IMR-90 (cell line): ENCODE data around the gene RINT1. TPM values are rescaled to one million over a fixed set of nuclear protein-coding genes. Genes with fewer than 3 reads are reported as not detected.

Experiments used
- ATAC-seq: fragments of 200-7000 bp; cut with Tn5 transposase; 2 replicates; pipeline ENCODE4 v1.9.1; 2020; ENCODE audit warnings: low read depth, mild to moderate bottlenecking, moderate library complexity
- BruUV-seq: library from RNA; stranded (reverse); fragments of 400-500 nt; replicated peaks from 2 replicates; lab custom pipeline; 2021; lab: Mats Ljungman, UMichigan
- CTCF ChIA-PET: fragments of 300-600 bp; formaldehyde crosslinking; extraction: SDS; loops from one replicate; lab custom pipeline; 2021; ENCODE audit warnings: antibody characterized with exemption; lab: Yijun Ruan, JAX
- POLR2A ChIA-PET: fragments of 300-600 bp; sonication (Branson Sonifier 250); formaldehyde crosslinking; loops from one replicate; lab custom pipeline; 2022; ENCODE audit warnings: antibody characterized with exemption; ENCODE audit not compliant: unreplicated experiment; lab: Charles Lee
- DNase-seq: peaks from one replicate; pipeline ENCODE4 v3.0.0; 2013
- H2AFZ ChIP-seq: replicated peaks from 2 replicates; pipeline ENCODE3; 2013; ENCODE audit warnings: low read length, mild to moderate bottlenecking; ENCODE audit not compliant: poor library complexity
- H2AK5ac ChIP-seq: 2 replicates; pipeline ENCODE4 v1.6.1; 2013; ENCODE audit warnings: low read depth, low read length, inconsistent platforms
- H2AK9ac ChIP-seq: replicated peaks from 2 replicates; pipeline ENCODE3; 2013; ENCODE audit warnings: mild to moderate bottlenecking, low read depth, low read length, moderate library complexity; ENCODE audit not compliant: poor library complexity
- H2BK120ac ChIP-seq: 2 replicates; pipeline ENCODE4 v1.6.1; 2013; ENCODE audit warnings: low read depth, low read length, inconsistent platforms
- H2BK15ac ChIP-seq: 3 replicates; pipeline ENCODE4 v1.6.1; 2013; ENCODE audit warnings: low read depth, low read length, inconsistent platforms
- H2BK20ac ChIP-seq: 2 replicates; pipeline ENCODE4 v1.6.1; 2013; ENCODE audit warnings: low read depth, mild to moderate bottlenecking, inconsistent platforms, low read length, moderate library complexity
- H2BK5ac ChIP-seq: 2 replicates; pipeline ENCODE4 v1.6.1; 2013; ENCODE audit warnings: mild to moderate bottlenecking, low read depth, low read length, inconsistent platforms; ENCODE audit not compliant: poor library complexity, severe bottlenecking
- H3K14ac ChIP-seq: replicated peaks from 2 replicates; pipeline ENCODE4 v1.6.1; 2013; ENCODE audit warnings: low read depth, low read length, inconsistent platforms
- H3K18ac ChIP-seq: 2 replicates; pipeline ENCODE4 v1.6.1; 2013; ENCODE audit warnings: low read depth, low read length, control low read depth
- H3K23ac ChIP-seq: 2 replicates; pipeline ENCODE4 v1.6.1; 2013; ENCODE audit warnings: low read depth, low read length, inconsistent platforms
- H3K27ac ChIP-seq: 2 replicates; pipeline ENCODE4 v1.5.1; 2013; ENCODE audit warnings: mild to moderate bottlenecking, control low read depth, low read length; ENCODE audit not compliant: insufficient read depth
- H3K27me3 ChIP-seq: 2 replicates; pipeline ENCODE4 v1.6.1; 2013; ENCODE audit warnings: low read length; ENCODE audit not compliant: control insufficient read depth, insufficient read depth
- H3K36me3 ChIP-seq: 2 replicates; pipeline ENCODE4 v1.6.1; 2013; ENCODE audit warnings: low read length, mixed read lengths; ENCODE audit not compliant: control insufficient read depth, insufficient read depth
- H3K4ac ChIP-seq: 2 replicates; pipeline ENCODE4 v1.6.1; 2013; ENCODE audit warnings: low read depth, low read length, inconsistent platforms
- H3K4me1 ChIP-seq: 2 replicates; pipeline ENCODE4 v1.6.1; 2013; ENCODE audit warnings: low read length, mixed read lengths; ENCODE audit not compliant: control insufficient read depth, insufficient read depth
- H3K4me2 ChIP-seq: 2 replicates; pipeline ENCODE4 v1.6.1; 2013; ENCODE audit warnings: low read depth, mild to moderate bottlenecking, control low read depth, low read length, moderate library complexity
- H3K4me3 ChIP-seq: 2 replicates; pipeline ENCODE4 v1.5.1; 2013; ENCODE audit warnings: low read depth, mild to moderate bottlenecking, control low read depth, low read length, moderate library complexity; ENCODE audit not compliant: insufficient read depth
- H3K56ac ChIP-seq: 2 replicates; pipeline ENCODE4 v1.6.1; 2013; ENCODE audit warnings: low read length, inconsistent platforms; ENCODE audit not compliant: insufficient read depth; ENCODE audit errors: extremely low read depth
- H3K79me1 ChIP-seq, 2 experiments: 2 replicates each; pipeline ENCODE4 v1.6.1; 2013; ENCODE audit warnings: low read length in 2 of 2, inconsistent platforms in 1 of 2, low read depth in 1 of 2
- H3K9ac ChIP-seq: 2 replicates; pipeline ENCODE4 v1.6.1; 2013; ENCODE audit warnings: low read depth, low read length, control low read depth
- H3K9me1 ChIP-seq: 2 replicates; pipeline ENCODE4 v1.6.1; 2013; ENCODE audit warnings: low read length, inconsistent platforms; ENCODE audit not compliant: insufficient read depth
- H3K9me3 ChIP-seq: 2 replicates; pipeline ENCODE4 v1.6.1; 2013; ENCODE audit warnings: low read length; ENCODE audit not compliant: control insufficient read depth, insufficient read depth
- H4K20me1 ChIP-seq: 2 replicates; pipeline ENCODE4 v1.6.1; 2013; ENCODE audit warnings: low read length, inconsistent platforms; ENCODE audit not compliant: insufficient read depth
- H4K5ac ChIP-seq: 2 replicates; pipeline ENCODE4 v1.6.1; 2013; ENCODE audit warnings: mild to moderate bottlenecking, low read depth, low read length, control low read depth
- H4K8ac ChIP-seq, 2 experiments: 2 replicates each; pipeline ENCODE4 v1.6.1; 2013; ENCODE audit warnings: low read depth in 2 of 2, low read length in 2 of 2, control low read depth in 1 of 2, inconsistent platforms in 1 of 2
- H4K91ac ChIP-seq: 2 replicates; pipeline ENCODE4 v1.6.1; 2013; ENCODE audit warnings: low read depth, low read length, inconsistent platforms; ENCODE audit not compliant: insufficient read depth
- BHLHE40 ChIP-seq: fragments of 150-350 bp; IDR thresholded peaks from 2 replicates; pipeline ENCODE4 v1.6.1; 2016; ENCODE audit warnings: mild to moderate bottlenecking, low read depth, low read length
- CTCF ChIP-seq: conservative IDR thresholded peaks from 2 replicates; pipeline ENCODE4 v1.5.1; 2012; ENCODE audit warnings: mild to moderate bottlenecking, low read depth, low read length, improper control_type of control experiment
- MAZ ChIP-seq: IDR thresholded peaks from 2 replicates; pipeline ENCODE4 v1.6.1; 2012; ENCODE audit warnings: low read depth, mild to moderate bottlenecking, low read length, improper control_type of control experiment, moderate library complexity, borderline replicate concordance
- RFX5 ChIP-seq: IDR thresholded peaks from 2 replicates; pipeline ENCODE4 v1.8.0; 2012; ENCODE audit warnings: low read depth, mild to moderate bottlenecking, low read length, moderate library complexity
- WGBS, 2 experiments: methylation state at CpG; one replicate each; pipeline versions ENCODE4 v1.1.5 to v1.1.7; 2013; ENCODE audit warnings: missing lambda C conversion rate in 2 of 2; ENCODE audit not compliant: insufficient read length in 1 of 2; ENCODE audit errors: extremely low coverage in 2 of 2; 5-methylcytosine and 5-hydroxymethylcytosine counted together
- dilution Hi-C: fragments of 300-500 bp; cut with HindIII; formaldehyde crosslinking; loops from one replicate; pipeline ENCODE4 v1.14.3; 2018; ENCODE audit warnings: low sequenced_read_pairs; ENCODE audit not compliant: unreplicated experiment
- in situ Hi-C: fragments of 300-500 bp; cut with MboI; formaldehyde crosslinking; loops from 3 replicates; pipeline ENCODE4 v1.14.3; 2019; ENCODE audit warnings: low sequenced_read_pairs, inconsistent platforms, mixed read lengths
- intact Hi-C: fragments of 100-400 bp; cut with micrococcal nuclease; formaldehyde crosslinking; loops from 2 replicates; pipeline ENCODE4 v1.10.0; 2022
- polyA plus RNA-seq, 3 experiments: library from polyadenylated mRNA; depleted of rRNA; stranded (reverse); fragments of >200 nt; gene quantifications; 2 replicates each; pipeline ENCODE4 v1.2.3, GENCODE V29; 2012; ENCODE audit warnings: low replicate concordance in 1 of 3
- total RNA-seq: library from RNA; depleted of rRNA; stranded (reverse); fragments of >200 nt; gene quantifications from 2 replicates; pipeline ENCODE4 v1.2.3, GENCODE V29; 2012
- TF ChIP-seq, protein P1 (sequence below): fragments of 150-350 bp; IDR thresholded peaks from 2 replicates; pipeline ENCODE4 v1.6.1; 2017; ENCODE audit warnings: mild to moderate bottlenecking, antibody characterized with exemption, low read length, low read depth

RINT1 gene
- total and polyA plus RNA-seq, 2 of the 4 experiments (the other 2 are of a cell fraction) = 15.9 to 23.1 TPM

DNA sequence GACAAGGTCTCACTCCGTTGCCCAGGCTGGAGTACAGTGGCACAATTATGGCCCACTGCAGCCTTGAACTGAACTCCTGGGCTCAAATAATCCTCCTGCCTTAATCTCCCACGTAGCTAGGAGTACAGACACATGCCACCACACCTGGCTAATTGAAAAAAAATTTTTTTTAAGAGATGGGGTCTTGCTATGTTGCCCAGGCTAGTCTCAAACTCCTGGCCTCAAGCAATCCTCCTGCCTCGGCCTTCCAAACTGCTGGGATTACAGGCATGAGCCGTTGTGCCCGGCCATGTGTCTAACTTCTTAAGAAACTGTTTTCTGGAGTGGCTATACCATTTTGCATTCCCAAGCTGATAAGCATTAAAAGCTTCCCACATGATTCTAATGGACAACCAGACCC lies 58.8 kb downstream of the RINT1 start:
- intact Hi-C loops = no loop called here
- no TSS peak for BruUV-seq

More for the DNA sequence above, 58.8 kb downstream of the RINT1 start:
- Histone ChIP-seq H3K27ac (no peak overlapping the region), H4K5ac (no peak overlapping the region), H2AK5ac (no peak overlapping the region), H4K20me1 (no peaks in the 10 kb centered on the region), H2BK5ac (no peak overlapping the region), H3K4me3 (no peak overlapping the region), H3K4me1 (no peaks in the 10 kb centered on the region), H3K27me3 (0 out of 2 replicates have a peak, but pooled peaks cover 3% of the 10 kb centered on the region), H4K91ac (no peak overlapping the region), H3K36me3 (no peaks in the 10 kb centered on the region), H2BK15ac (no peak overlapping the region), H3K79me1 (no peaks in the 10 kb centered on the region), H3K9me3 (no peaks in the 10 kb centered on the region), H2AFZ (no peak overlapping the region), H3K4me2 (no peak overlapping the region), H4K8ac (no peak overlapping the region), H3K9ac (no peak overlapping the region), H3K9me1 (no peaks in the 10 kb centered on the region), H3K18ac (no peak overlapping the region), H3K23ac (no peak overlapping the region), H3K56ac (no peak overlapping the region), H2BK20ac (no peak overlapping the region), H2AK9ac (no peak overlapping the region), H2BK120ac (no peak overlapping the region), H3K14ac (no peak overlapping the region), H3K4ac (no peak overlapping the region)
- dilution Hi-C loops (no loop called here), in situ Hi-C loops (no loop called here)
- ATAC-seq (no peak), DNase-seq (no peak)
- no peak for TF ChIP-seq RFX5
- no peak for TF ChIP-seq CTCF
- TF ChIP-seq, protein P1, sequence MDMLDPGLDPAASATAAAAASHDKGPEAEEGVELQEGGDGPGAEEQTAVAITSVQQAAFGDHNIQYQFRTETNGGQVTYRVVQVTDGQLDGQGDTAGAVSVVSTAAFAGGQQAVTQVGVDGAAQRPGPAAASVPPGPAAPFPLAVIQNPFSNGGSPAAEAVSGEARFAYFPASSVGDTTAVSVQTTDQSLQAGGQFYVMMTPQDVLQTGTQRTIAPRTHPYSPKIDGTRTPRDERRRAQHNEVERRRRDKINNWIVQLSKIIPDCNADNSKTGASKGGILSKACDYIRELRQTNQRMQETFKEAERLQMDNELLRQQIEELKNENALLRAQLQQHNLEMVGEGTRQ = no peak
- TF ChIP-seq MAZ = no peak
- no peak for TF ChIP-seq BHLHE40
- POLR2A ChIA-PET = no interaction called here
- 83% methylated on average over 3 of the region's 5 CpGs; no CpG with 5 or more reads in 1 of the 2 experiments for WGBS, 2 experiments
- CTCF ChIA-PET = interaction anchor here (1.5 kb wide), 1 partner anchor 419 kb away, joined by 3 read pairs; no protein-coding TSS in a partner anchor
